ENCODE measurements around the gene CCDC177. TPM values are rescaled to one million over a fixed set of nuclear protein-coding genes. Genes with fewer than 3 reads are reported as not detected.
A peak's percentile ranks its signal among the peaks of the same experiment; 100 is the strongest.

CCDC177 gene
- total RNA-seq, 1 donor from 2014 or later: 0.34 TPM

DNA sequence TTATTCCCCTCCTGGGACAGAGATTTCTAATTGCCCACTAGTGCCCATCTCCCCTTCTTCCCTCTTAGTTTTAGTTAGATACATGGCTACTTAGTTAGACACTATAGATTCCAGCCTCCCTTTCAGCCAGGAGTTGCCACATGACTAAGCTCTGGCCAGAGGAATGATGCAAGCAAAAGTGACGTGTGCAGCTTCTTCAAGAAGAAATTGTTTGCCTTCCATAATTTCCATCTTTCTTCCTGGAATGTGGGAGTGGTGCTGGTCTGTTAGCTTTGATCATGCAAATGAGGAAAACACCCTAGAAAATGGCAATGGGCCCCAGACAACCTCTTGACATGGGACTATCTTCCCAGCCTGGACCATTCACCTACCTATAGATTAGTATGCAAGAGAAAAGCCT is 21.4 kb downstream of the CCDC177 start:
- H3K27ac Mint-ChIP-seq: no peak overlapping the region
- H3K4me3 Mint-ChIP-seq: no peak overlapping the region
- no peaks in the 10 kb centered on the region for H3K36me3 Mint-ChIP-seq
- no peaks in the 10 kb centered on the region for H3K4me1 Mint-ChIP-seq
- DNase-seq (ENCODE audit: low spot score in 2 of 2, unreplicated experiment in 2 of 2): no peak
- peaks cover 48% of the 10 kb centered on the region for H3K27me3 Mint-ChIP-seq (ENCODE audit: low read depth)
- TF ChIP-seq, protein P1, sequence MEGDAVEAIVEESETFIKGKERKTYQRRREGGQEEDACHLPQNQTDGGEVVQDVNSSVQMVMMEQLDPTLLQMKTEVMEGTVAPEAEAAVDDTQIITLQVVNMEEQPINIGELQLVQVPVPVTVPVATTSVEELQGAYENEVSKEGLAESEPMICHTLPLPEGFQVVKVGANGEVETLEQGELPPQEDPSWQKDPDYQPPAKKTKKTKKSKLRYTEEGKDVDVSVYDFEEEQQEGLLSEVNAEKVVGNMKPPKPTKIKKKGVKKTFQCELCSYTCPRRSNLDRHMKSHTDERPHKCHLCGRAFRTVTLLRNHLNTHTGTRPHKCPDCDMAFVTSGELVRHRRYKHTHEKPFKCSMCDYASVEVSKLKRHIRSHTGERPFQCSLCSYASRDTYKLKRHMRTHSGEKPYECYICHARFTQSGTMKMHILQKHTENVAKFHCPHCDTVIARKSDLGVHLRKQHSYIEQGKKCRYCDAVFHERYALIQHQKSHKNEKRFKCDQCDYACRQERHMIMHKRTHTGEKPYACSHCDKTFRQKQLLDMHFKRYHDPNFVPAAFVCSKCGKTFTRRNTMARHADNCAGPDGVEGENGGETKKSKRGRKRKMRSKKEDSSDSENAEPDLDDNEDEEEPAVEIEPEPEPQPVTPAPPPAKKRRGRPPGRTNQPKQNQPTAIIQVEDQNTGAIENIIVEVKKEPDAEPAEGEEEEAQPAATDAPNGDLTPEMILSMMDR (IDR thresholded peaks at IDR 0.05; ENCODE audit: unreplicated experiment): no peak
- H3K9me3 Mint-ChIP-seq: no peaks in the 10 kb centered on the region

DNA sequence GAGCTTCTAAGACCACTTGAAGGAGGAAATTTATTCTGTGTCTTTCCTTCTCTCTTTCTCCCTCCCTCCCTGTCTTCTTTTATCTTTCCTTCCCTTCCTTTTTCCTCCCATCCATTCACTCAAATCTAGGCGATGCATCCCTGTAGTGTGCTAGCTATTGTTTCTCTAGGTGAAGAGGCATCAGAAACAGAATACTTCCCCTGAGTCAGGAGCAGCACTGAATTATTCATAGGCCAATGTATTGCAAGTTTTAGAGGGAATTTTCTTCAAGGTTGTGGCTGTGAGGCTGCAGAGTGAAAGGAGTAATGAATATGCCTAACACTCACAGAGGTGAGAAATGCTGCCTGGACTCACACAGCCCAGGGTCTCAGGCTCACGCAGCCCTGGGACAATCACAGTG is 23.2 kb downstream of the CCDC177 start:
- no peak overlapping the region for H3K4me3 Mint-ChIP-seq
- H3K4me1 Mint-ChIP-seq: peaks cover 4% of the 10 kb centered on the region
- H3K9me3 Mint-ChIP-seq: no peaks in the 10 kb centered on the region
- H3K27ac Mint-ChIP-seq: no peak overlapping the region
- DNase-seq (ENCODE audit: low spot score in 2 of 2, unreplicated experiment in 2 of 2): no peak
- peaks cover 57% of the 10 kb centered on the region for H3K27me3 Mint-ChIP-seq (ENCODE audit: low read depth)
- H3K36me3 Mint-ChIP-seq: no peaks in the 10 kb centered on the region
- TF ChIP-seq, protein P1 (IDR thresholded peaks at IDR 0.05; ENCODE audit: unreplicated experiment): no peak

DNA sequence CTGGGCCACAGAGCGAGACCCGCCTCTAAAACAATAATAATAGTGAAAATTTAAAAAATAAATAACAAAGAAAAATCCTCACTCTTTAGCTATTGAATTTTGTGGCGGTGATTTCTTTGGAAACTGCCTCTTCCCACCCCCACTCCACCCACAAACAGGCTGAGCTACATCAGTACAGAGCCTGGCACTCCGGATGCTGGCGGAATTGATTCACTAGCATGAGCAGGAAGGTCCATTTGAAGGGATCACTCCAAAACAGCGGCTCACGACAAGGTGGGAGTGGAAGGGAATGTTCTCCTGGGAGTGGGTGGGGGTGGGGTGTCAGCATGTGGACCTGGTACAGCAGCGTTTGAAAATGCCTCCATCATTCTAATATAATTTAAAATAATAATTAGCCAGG is 26.1 kb downstream of the CCDC177 start:
- peaks cover 4% of the 10 kb centered on the region for H3K4me1 Mint-ChIP-seq
- no peaks in the 10 kb centered on the region for H3K9me3 Mint-ChIP-seq
- no peak overlapping the region for H3K27ac Mint-ChIP-seq
- H3K27me3 Mint-ChIP-seq (ENCODE audit: low read depth): peaks cover 60% of the 10 kb centered on the region
- TF ChIP-seq, protein P1 (IDR thresholded peaks at IDR 0.05; ENCODE audit: unreplicated experiment): no peak
- DNase-seq (ENCODE audit: low spot score in 2 of 2, unreplicated experiment in 2 of 2): no peak
- peak overlapping the region; percentile 69 for H3K4me3 Mint-ChIP-seq
- no peaks in the 10 kb centered on the region for H3K36me3 Mint-ChIP-seq

DNA sequence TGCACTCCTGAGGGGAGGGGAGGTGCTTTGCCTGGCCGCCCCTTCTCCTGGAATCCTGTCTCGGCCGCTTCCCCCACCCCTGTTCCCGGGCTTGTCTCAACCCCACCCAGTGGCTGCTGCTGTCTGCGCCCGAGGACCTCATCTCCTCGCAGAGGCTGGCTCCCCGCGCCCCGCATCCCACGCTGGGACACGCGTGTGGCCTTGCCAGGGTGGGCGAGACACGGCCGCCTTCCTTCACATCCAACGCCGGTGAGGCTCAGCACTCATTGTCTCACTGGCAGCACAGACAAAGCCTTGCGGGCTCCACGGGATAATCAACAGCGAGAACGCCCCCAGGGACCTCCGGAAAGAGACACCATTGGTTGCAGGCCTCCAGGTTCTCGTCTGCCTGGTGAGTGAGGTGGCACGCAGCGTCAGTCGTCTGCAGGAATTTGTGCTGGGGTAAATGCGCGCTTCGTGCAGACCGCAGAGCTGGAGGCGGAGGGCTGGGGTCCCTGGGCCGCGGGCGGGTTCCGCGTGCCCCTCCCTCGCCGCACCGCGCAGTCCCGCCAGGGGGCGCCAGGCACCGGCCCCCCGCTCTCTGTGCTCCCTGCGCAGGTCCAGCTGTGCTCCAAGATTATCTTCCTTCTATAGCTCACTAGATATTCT is 26.8 kb downstream of the CCDC177 start:
- DNase-seq (ENCODE audit: low spot score in 2 of 2, unreplicated experiment in 2 of 2): peak; percentile 61 to 79
- Mint-ChIP-seq H3K36me3 (no peaks in the 10 kb centered on the region), H3K9me3 (no peaks in the 10 kb centered on the region)

DNA sequence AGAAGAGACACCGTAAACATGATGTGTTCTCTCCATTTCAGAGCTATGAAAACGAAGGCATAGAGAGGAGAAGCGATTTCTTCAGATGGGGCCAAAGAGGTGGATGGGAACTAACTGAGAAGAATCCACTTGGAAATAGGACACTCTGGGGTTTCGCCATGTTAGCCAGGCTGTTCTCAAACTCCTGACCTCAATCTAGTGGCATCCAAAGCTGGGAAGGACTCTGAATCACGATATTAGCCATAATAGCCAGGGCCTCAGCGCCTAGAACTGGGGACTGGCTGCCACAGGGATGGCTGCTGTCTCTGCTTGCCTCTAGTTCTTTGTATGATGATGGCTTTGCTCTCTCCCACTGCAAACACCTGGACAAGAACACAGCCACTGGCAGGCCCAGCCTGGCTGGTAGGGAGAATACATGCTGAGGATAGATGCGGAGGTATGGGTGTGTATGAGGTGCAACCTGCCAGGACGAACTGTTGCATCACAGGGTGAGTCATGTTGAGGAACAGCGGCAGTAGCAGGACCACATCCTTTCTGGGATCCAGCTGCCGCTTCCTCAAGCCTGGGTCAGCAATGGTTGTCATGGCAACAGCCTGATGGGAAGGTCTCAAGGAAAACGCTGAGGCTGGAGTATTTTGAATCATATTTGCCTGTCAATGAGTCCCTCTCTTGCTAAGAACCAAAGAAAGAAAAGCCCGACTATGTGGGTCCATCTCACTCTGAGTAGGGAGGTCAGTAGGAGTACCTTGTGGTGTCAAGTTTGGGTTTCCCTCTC is 31.1 kb downstream of the CCDC177 start:
- Mint-ChIP-seq H3K27me3 (ENCODE audit: low read depth) (peaks cover 41% of the 10 kb centered on the region), H3K27ac (no peak overlapping the region), H3K4me3 (no peak overlapping the region), H3K9me3 (no peaks in the 10 kb centered on the region), H3K4me1 (peaks cover 4% of the 10 kb centered on the region), H3K36me3 (no peaks in the 10 kb centered on the region)
- DNase-seq (ENCODE audit: low spot score in 2 of 2, unreplicated experiment in 2 of 2): no peak
- TF ChIP-seq, protein P1 (IDR thresholded peaks at IDR 0.05; ENCODE audit: unreplicated experiment): no peak

More for the DNA sequence above, 26.8 kb downstream of the CCDC177 start:
- peak overlapping the region; percentile 23 for H3K27ac Mint-ChIP-seq
- peaks cover 4% of the 10 kb centered on the region for H3K4me1 Mint-ChIP-seq
- H3K27me3 Mint-ChIP-seq (ENCODE audit: low read depth): peaks cover 61% of the 10 kb centered on the region
- peak overlapping the region; percentile 69 for H3K4me3 Mint-ChIP-seq
- TF ChIP-seq, protein P1 (IDR thresholded peaks at IDR 0.05; ENCODE audit: unreplicated experiment): peak; percentile 80

All from mesothelial cell of epicardium (in vitro differentiated cells).